AG04450 (cell line): ENCODE results near the gene DUSP16. TPM values are rescaled to one million over a fixed set of nuclear protein-coding genes. Genes with fewer than 3 reads are reported as not detected.

Experiments
- CTCF ChIA-PET: fragments of 300-600, 350-600 bp; formaldehyde crosslinking; extraction: SDS; loops from one replicate; lab custom pipeline; 2022; ENCODE audit warnings: antibody characterized with exemption, inconsistent platforms; lab: Charles Lee
- POLR2A ChIA-PET: fragments of 350-600 bp; formaldehyde crosslinking; extraction: SDS; loops from one replicate; lab custom pipeline; 2021; ENCODE audit warnings: antibody characterized with exemption, inconsistent platforms; lab: Yijun Ruan, JAX
- DNase-seq: peaks from one replicate; pipeline ENCODE4 v3.0.0-alpha.2; 2011; ENCODE audit warnings: low read depth, low spot score
- H3K27ac ChIP-seq: one replicate; pipeline ENCODE4 v1.5.1; 2012; ENCODE audit warnings: low read depth, low read length, control low read depth
- H3K27me3 ChIP-seq: one replicate; pipeline ENCODE4 v1.6.0; 2012; ENCODE audit warnings: low read length; ENCODE audit not compliant: control insufficient read depth, insufficient read depth
- H3K4me3 ChIP-seq: 2 replicates; pipeline ENCODE4 v1.5.1; 2011; ENCODE audit warnings: mild to moderate bottlenecking, low read depth, low read length, control low read depth
- H3K9me3 ChIP-seq: 2 replicates; pipeline ENCODE4 v1.5.1; 2012; ENCODE audit warnings: low read length; ENCODE audit not compliant: control insufficient read depth, insufficient read depth
- polyA plus RNA-seq: library from polyadenylated mRNA; depleted of rRNA; stranded (reverse); fragments of >200 nt; gene quantifications from 2 replicates; pipeline ENCODE4 v1.2.3, GENCODE V29; 2011
- TF ChIP-seq, protein P1 (sequence below): IDR thresholded peaks from 2 replicates; pipeline ENCODE4 v1.5.1; 2011; ENCODE audit warnings: low read depth, low read length, control low read depth, inconsistent platforms

The DUSP16 gene
- polyA plus RNA-seq, 1 experiment = 12.8 TPM

DNA sequence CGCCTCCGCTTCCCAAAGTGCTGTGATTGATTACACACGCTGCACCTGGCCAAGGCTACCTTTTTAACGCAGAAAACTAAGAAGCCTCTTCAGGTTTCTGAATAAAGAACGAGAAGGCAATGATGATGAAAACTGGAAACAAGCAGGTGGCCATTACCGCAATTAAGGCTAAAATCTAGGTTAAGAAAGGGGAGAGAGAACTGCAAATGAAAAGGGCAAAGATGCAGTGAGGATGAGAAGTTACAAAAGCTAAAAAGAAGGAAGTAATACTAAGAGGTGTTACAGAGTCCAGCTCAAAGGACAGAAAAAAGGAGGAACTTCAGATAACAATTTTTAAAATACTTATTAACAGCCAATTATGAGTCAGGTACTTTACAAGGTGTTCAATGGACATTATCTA, 79.7 kb downstream of the DUSP16 start:
- CTCF ChIA-PET = no interaction called here
- H3K27me3 ChIP-seq = no peaks in the 10 kb centered on the region
- TF ChIP-seq, protein P1, sequence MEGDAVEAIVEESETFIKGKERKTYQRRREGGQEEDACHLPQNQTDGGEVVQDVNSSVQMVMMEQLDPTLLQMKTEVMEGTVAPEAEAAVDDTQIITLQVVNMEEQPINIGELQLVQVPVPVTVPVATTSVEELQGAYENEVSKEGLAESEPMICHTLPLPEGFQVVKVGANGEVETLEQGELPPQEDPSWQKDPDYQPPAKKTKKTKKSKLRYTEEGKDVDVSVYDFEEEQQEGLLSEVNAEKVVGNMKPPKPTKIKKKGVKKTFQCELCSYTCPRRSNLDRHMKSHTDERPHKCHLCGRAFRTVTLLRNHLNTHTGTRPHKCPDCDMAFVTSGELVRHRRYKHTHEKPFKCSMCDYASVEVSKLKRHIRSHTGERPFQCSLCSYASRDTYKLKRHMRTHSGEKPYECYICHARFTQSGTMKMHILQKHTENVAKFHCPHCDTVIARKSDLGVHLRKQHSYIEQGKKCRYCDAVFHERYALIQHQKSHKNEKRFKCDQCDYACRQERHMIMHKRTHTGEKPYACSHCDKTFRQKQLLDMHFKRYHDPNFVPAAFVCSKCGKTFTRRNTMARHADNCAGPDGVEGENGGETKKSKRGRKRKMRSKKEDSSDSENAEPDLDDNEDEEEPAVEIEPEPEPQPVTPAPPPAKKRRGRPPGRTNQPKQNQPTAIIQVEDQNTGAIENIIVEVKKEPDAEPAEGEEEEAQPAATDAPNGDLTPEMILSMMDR = no peak
- no peaks in the 10 kb centered on the region for H3K9me3 ChIP-seq
- POLR2A ChIA-PET = no interaction called here
- no peak for DNase-seq
- H3K27ac ChIP-seq = no peak overlapping the region
- no peak overlapping the region for H3K4me3 ChIP-seq

DNA sequence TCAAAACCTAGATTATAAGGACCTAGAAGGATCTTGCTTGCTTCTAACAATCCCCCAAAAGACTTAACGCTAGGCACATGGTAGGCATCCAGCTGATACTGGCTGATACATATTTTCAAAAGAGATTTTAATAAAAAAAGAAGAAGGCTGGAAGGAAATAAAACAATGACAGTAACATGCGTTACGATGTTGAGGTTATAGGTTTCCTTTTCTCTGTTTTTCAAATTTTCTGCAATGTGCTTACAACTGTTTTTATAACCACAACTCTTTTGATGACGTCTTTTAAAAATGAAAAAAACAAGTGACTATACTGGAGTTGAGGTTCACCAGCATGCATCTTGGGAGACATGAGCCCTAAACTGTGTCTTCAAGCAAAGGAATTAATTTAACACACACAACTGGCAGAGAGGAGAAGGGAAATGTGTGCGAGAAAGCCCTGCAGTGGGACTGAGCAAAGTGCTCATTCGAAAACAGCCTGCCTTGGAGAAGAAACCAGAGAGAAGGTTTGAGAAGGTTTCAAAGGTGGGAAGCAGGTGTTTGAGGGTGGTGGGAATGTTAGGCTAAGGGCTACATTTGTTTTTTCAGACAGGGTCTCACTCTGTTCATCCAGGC, 80.4 kb downstream of the DUSP16 start:
- no peaks in the 10 kb centered on the region for H3K9me3 ChIP-seq
- ChIA-PET CTCF (interaction anchor here (0.5 to 1.5 kb wide), 2 partner anchors 81 to 147 kb away, joined by 3 read pairs; no protein-coding TSS in a partner anchor), POLR2A (no interaction called here)
- TF ChIP-seq, protein P1 = no peak
- no peaks in the 10 kb centered on the region for H3K27me3 ChIP-seq
- no peak overlapping the region for H3K4me3 ChIP-seq
- no peak for DNase-seq
- H3K27ac ChIP-seq = no peak overlapping the region

DNA sequence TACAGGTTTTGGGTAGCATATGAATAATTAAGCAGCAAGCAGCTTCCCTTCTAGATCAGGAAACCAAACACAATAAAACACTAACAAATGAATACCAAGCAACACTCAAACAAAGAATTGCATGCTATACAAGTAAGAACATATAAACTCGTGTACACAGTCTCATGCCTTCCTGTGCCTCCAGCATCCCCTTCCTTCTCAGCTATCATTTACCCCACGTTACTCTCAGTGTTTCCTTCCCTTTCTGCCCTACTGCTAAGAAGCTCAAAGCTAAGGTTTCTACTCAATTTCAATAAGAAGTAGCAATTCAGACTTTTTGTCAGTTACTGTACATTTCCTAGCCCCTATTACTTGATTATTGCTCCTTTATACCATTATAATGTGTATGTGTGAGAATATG, 81.0 kb downstream of the DUSP16 start:
- H3K27me3 ChIP-seq = no peaks in the 10 kb centered on the region
- no peak overlapping the region for H3K4me3 ChIP-seq
- H3K9me3 ChIP-seq = no peaks in the 10 kb centered on the region
- ChIA-PET POLR2A (no interaction called here), CTCF (interaction anchor here (0.5 to 1.5 kb wide), 2 partner anchors 81 to 146 kb away, joined by 3 read pairs; no protein-coding TSS in a partner anchor)
- H3K27ac ChIP-seq = no peak overlapping the region
- TF ChIP-seq, protein P1 = no peak
- DNase-seq = no peak

GRCh38 chr12:12480074-12480473, 82.6 kb downstream of the DUSP16 start:
- CTCF ChIA-PET = no interaction called here
- no peak for DNase-seq

GRCh38 chr12:12477532-12477890, 85.2 kb downstream of the DUSP16 start:
- H3K4me3 ChIP-seq = no peak overlapping the region
- H3K27ac ChIP-seq = no peak overlapping the region
- H3K27me3 ChIP-seq = no peaks in the 10 kb centered on the region
- ChIA-PET CTCF (no interaction called here), POLR2A (no interaction called here)
- no peaks in the 10 kb centered on the region; the same call in 1 of the 2 replicates for H3K9me3 ChIP-seq
- no peak for DNase-seq
- TF ChIP-seq, protein P1 = no peak

More at GRCh38 chr12:12480074-12480473, 82.6 kb downstream of the DUSP16 start:
- Histone ChIP-seq H3K27me3 (no peaks in the 10 kb centered on the region), H3K4me3 (no peak overlapping the region), H3K9me3 (no peaks in the 10 kb centered on the region), H3K27ac (no peak overlapping the region)
- POLR2A ChIA-PET = no interaction called here
- TF ChIP-seq, protein P1 = no peak
